SJCRH30 (cell line): ENCODE measurements around the gene SSU72. TPM values are rescaled to one million over a fixed set of nuclear protein-coding genes. Genes with fewer than 3 reads are reported as not detected.
A peak's percentile ranks its signal among the peaks of the same experiment; 100 is the strongest.

Source experiments
- DNase-seq, 2 experiments: peaks; one replicate each; pipeline ENCODE4 v3.0.0-alpha.2; 2015 to 2020
- H3K27ac ChIP-seq: fragments of 250-450 bp; sonication (Bioruptor Pico); 2 replicates; pipeline ENCODE4 v1.5.1; 2020; ENCODE audit warnings: mild to moderate bottlenecking, moderate library complexity
- H3K27me3 ChIP-seq: fragments of 250-450 bp; sonication (Bioruptor Pico); 2 replicates; pipeline ENCODE4 v1.5.1; 2020; ENCODE audit warnings: mild to moderate bottlenecking, moderate library complexity
- H3K36me3 ChIP-seq: fragments of 250-450 bp; sonication (Bioruptor Pico); 2 replicates; pipeline ENCODE4 v1.5.1; 2020; ENCODE audit warnings: mild to moderate bottlenecking, moderate library complexity
- H3K4me1 ChIP-seq: fragments of 250-450 bp; sonication (Bioruptor Pico); 2 replicates; pipeline ENCODE4 v1.5.1; 2020; ENCODE audit warnings: mild to moderate bottlenecking, moderate library complexity
- H3K4me3 ChIP-seq: fragments of 250-450 bp; sonication (Bioruptor Pico); 2 replicates; pipeline ENCODE4 v1.5.1; 2020; ENCODE audit warnings: mild to moderate bottlenecking, moderate library complexity
- H3K9me3 ChIP-seq: fragments of 250-450 bp; sonication (Bioruptor Pico); replicated peaks from 2 replicates; pipeline ENCODE4 v1.5.1; 2020; ENCODE audit warnings: mild to moderate bottlenecking, moderate library complexity
- total RNA-seq: library from RNA; depleted of rRNA; stranded (reverse); fragments of >200 nt; shearing (Covaris generic); gene quantifications from 2 replicates; pipeline ENCODE4 v1.2.3, GENCODE V29; 2014

Gene SSU72
- total RNA-seq, 1 experiment from 2014 or later, result 267 TPM

DNA sequence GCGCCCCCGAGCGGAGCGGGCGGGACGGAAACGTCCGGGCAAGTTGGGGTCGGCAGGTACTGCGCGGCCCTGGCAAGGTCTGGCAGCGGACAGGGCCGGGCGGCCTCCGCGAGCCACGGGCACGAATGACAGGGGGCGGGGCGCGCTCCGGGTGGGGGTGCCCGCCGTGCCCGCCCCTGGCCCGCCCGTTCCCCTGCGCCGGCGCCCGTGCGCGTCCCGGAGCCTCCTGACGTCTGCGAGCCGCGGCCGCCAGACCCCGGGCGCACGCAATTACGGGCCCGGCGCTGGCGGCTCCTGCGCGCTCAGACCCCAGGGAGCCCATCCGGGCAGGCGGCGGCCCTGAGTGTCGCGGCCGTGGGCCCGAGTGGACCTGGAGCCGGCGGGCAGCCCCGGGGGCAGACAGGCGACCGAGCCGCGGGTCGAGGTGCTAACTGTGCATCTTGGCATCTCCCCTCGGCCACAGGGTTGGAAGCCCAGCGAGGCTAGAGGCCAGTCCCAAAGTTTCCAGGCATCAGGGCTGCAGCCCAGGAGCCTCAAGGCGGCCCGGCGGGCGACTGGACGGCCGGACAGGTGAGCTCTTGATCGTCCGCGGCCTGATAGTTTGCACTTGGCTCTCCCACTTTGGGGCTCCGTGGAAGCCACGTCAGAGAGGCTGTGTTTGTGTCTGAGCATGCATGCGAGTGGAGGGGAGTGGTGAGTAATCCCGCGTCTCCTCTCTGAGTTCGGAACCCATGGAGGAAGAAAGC is 41.6 kb upstream of the SSU72 start:
- peak in 1 of 2 experiments; percentile 36 for DNase-seq

DNA sequence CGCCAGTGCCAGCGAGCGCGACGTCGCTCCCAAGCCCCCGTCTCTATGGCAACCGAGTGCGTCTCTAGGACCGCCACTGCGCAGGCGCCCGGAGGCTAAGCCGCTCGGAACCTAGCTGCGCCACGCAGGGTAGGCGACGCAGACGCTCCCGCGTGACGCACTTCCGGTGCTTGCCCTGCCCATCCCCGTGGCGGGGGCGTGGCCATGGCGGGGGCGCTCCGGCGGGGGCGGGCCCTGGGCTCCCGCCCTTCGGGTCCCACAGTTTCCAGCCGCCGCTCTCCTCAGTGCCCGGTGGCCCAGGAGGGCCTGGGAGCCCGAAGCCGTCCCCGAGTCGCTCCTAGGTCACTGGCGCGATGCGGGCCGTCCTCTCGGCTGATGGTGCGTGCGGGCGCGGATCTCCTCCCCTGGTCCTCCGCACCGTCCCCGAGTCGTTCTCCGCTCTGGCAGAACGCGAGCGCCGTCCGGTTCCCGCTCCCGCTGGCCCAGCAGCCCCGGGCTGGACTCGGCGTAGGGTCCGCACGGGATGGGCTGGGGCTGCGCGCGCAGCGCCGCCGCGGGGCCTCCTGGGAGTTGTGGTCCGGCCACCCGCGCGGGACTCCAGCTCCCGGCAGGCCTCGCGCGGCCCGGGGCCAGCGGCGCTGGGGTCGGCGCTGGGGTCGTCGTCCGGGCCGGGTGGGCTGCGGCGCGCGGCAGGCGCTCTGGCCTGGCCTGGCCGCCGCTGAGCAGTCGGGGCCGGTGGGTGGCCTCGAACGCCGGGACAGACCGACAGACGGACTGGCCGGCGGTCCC is 40.8 kb upstream of the SSU72 start, which contains the start of gene MIB2:
TSS of gene MIB2 (plus strand) at position 245 of the 789 bp plus-strand sequence. CDS start 7,953 bp downstream, outside the sequence.
- H3K36me3 ChIP-seq, result no peaks in the 10 kb centered on the region
- no peaks in the 10 kb centered on the region for H3K27me3 ChIP-seq
- H3K9me3 ChIP-seq, result no peaks in the 10 kb centered on the region
- H3K4me1 ChIP-seq, result peaks cover 9% of the 10 kb centered on the region
- H3K27ac ChIP-seq, result peak within 1 kb of the TSS; percentile 99
- H3K4me3 ChIP-seq, result peak within 1 kb of the TSS; percentile 98
- peak; percentile 98 to 99 for DNase-seq

More for the DNA sequence above, 41.6 kb upstream of the SSU72 start:
- H3K4me1 ChIP-seq, result peaks cover 8% of the 10 kb centered on the region
- no peaks in the 10 kb centered on the region for H3K27me3 ChIP-seq
- no peak overlapping the region for H3K27ac ChIP-seq
- H3K9me3 ChIP-seq, result no peaks in the 10 kb centered on the region
- H3K4me3 ChIP-seq, result peak overlapping the region; percentile 98
- no peaks in the 10 kb centered on the region for H3K36me3 ChIP-seq

DNA sequence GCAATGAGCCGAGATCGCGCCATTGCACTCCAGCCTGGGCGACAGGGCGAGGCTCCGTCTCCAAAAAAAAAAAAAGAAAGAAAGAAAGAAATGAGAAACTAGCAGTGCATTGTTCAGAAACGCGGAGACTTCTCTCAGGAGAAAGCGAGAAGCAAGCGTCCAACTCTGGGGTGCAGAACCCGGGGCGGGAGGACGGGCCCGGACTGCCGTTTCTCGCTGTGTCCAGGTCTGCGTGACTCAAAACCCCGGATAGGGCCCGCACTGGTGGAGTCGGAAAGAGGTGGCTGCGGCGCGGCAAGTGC is 40.2 kb upstream of the SSU72 start:
- H3K27ac ChIP-seq, result peak overlapping the region; percentile 99; the same call in 1 of the 2 replicates

DNA sequence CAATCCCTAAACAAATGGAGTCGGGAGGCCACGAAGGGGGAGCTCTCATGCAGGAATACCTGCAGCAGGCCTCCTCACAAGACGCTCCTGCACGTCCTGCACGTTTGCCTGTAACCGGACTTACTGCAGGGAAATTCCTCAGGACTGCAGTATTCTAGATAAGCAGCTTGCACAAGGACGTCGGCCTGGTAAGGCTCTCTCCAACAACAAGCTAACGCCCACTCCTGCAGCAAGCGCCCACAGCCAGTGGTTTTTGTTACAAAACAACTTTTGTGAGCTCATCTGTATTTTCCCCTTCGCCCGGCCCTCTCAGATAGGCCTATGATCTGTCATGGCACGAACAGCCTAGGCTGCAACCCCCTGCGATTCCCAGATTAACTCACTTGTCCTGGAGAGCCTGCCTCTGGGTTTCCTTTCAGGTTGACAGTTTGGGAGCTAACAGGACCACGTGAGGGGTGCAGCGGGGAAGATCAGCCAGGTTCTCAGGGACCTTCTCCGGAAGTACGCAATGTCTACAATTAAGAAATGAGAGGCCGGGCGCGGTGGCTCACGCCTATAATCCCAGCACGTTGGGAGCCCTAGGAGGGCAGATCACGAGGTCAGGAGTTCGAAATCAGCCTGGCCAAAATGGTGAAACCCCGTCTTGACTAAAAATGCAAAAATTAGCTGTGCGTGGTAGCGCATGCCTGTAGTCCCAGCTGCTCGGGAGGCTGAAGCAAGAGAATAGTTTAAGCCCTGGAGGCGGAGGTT is 39.7 kb upstream of the SSU72 start:
- Histone ChIP-seq H3K27me3 (no peaks in the 10 kb centered on the region), H3K36me3 (no peaks in the 10 kb centered on the region), H3K4me1 (peaks cover 18% of the 10 kb centered on the region), H3K4me3 (peak overlapping the region; percentile 98), H3K9me3 (no peaks in the 10 kb centered on the region), H3K27ac (no peak overlapping the region)
- peak in 1 of 2 experiments; percentile 47 for DNase-seq

More for the DNA sequence above, 40.2 kb upstream of the SSU72 start:
- DNase-seq, result no peak
- Histone ChIP-seq H3K9me3 (no peaks in the 10 kb centered on the region), H3K4me3 (peak overlapping the region; percentile 98), H3K27me3 (no peaks in the 10 kb centered on the region), H3K4me1 (peaks cover 15% of the 10 kb centered on the region), H3K36me3 (no peaks in the 10 kb centered on the region)

DNA sequence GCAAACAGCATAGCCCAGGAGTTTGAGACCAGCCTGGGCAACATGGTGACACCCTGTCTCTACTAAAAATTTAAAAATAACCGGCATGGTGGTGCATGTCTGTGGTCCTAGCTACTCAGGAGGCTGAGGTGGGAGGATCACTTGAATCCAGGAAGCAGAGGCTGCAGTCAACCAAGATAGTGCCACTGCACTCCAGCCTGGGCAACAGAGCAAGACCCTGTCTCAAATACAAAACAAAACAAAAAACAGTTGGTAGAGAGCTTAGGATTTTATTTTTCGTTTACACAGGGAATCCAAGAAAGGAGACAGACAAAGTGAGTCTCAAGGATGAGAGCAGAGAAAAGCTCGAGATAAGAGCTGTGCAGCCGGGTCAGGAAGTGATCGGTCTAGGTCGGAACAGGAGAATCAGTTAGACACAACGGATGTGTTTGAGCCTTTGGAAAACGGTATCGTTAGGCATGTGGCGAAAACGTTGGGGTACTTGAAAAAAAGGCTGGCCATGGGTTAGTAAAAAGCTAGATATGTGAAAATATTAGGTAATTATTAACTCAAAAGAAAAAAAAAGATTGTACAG is 38.9 kb upstream of the SSU72 start:
- Histone ChIP-seq H3K27ac (no peak overlapping the region), H3K9me3 (no peaks in the 10 kb centered on the region), H3K36me3 (no peaks in the 10 kb centered on the region), H3K4me3 (no peak overlapping the region; the same call in 1 of the 2 replicates), H3K4me1 (peaks cover 18% of the 10 kb centered on the region), H3K27me3 (no peaks in the 10 kb centered on the region)
- no peak for DNase-seq

DNA sequence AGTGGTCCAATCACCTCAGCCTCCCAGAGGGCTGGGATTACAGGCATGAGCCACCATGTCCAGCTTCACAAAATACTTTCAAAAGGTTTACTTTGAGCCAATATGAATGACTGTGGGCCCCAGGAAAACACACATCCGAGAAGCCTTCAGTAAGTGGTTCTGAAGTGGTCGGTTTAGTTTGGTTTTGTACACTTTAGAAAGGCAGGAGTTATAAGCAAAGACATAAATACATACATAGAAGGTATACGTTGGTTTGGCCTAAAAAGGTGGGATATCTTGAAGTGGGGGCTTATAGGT is 37.4 kb upstream of the SSU72 start:
- Histone ChIP-seq H3K27ac (no peak overlapping the region), H3K4me1 (peaks cover 18% of the 10 kb centered on the region), H3K36me3 (no peaks in the 10 kb centered on the region), H3K27me3 (no peaks in the 10 kb centered on the region), H3K9me3 (no peaks in the 10 kb centered on the region), H3K4me3 (no peak overlapping the region)
- DNase-seq, result no peak

DNA sequence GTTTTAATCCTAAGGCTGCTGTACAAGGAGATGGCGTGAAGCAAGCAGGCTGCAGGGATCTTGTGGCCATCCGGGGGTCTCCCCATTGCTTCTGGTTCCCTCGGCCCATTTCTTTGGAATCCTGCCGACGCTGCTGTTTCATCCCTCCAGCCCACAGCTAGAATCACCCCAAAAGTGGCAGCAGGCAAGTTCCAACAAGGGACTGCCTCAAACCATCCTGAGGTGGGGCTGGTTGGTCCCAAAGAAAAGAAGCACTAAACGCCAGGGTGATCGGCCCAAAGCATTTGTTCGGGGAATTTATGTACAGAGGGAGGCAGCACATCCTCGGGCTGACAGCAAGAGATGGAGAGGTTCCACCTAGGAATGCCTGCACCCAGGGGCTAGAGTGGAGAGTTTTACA is 36.1 kb upstream of the SSU72 start:
- DNase-seq, result no peak
- Histone ChIP-seq H3K36me3 (no peaks in the 10 kb centered on the region), H3K27me3 (no peaks in the 10 kb centered on the region), H3K27ac (no peak overlapping the region), H3K4me3 (no peak overlapping the region), H3K9me3 (no peaks in the 10 kb centered on the region), H3K4me1 (peaks cover 14% of the 10 kb centered on the region)

DNA sequence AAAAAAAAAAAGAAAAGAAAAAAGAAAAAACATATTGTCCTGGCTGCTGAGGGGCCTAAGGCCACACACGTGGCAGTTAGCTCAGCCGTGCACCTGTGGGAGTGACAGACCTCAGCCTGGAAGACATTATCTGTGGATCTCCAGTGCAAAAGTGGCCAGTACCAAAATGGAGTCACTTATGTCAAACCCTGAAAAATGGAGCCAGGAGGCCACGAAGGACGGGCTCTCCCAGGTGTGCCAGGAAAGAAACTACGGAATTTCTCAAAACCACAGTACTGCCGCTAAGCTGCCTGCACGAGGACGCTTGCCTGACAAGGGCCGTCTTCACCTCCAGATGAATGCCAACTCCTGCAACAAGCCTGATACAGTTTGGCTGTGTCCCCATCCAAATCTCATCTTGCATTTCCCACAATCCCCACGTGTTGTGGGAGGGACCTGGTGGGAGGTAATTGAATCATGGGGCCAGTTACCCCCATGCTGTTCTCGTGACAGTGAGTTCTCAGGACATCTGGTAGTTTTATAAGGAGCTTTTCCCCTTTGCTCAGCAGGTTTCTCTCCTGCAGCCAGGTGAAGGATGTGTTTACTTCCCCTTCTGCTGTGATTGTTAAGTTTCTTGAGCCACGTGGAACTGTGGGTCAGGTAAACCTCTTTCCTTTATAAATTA is 35.3 kb upstream of the SSU72 start:
- peak in 1 of 2 experiments; percentile 70 for DNase-seq
- Histone ChIP-seq H3K27ac (no peak overlapping the region), H3K9me3 (no peaks in the 10 kb centered on the region), H3K36me3 (no peaks in the 10 kb centered on the region), H3K4me3 (no peak overlapping the region), H3K27me3 (no peaks in the 10 kb centered on the region), H3K4me1 (peaks cover 14% of the 10 kb centered on the region)

DNA sequence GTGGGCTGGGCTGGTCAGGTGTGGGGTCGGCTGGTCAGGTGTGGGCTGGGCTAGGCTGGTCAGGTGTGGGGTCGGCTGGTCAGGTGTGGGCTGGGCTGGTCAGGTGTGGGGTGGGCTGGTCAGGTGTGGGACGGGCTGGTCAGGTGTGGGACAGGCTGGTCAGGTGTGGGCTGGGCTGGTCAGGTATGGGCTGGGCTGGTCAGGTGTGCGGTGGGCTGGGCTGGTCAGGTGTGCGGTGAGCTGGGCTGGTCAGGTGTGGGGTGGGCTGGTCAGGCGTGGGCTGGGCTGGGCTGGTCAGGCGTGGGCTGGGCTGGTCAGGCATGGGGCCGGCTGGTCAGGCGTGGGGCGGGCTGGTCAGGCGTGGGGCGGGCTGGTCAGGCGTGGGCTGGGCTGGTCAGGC is 31.6 kb upstream of the SSU72 start:
- no peak for DNase-seq
- H3K9me3 ChIP-seq, result no peaks in the 10 kb centered on the region

DNA sequence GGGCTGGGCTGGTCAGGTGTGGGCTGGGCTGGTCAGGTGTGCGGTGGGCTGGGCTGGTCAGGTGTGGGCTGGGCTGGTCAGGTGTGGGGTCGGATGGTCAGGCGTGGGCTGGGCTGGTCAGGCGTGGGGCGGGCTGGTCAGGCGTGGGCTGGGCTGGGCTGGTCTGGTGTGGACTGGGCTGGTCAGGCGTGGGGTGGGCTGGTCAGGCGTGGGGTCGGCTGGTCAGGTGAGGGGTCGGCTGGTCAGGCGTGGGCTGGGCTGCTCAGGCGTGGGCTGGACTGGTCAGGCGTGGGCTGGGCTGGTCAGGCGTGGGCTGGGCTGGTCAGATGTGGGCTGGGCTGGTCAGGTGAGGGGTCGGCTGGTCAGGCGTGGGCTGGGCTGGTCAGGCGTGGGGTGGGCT is 31.1 kb upstream of the SSU72 start:
- H3K9me3 ChIP-seq, result no peaks in the 10 kb centered on the region
- H3K36me3 ChIP-seq, result no peaks in the 10 kb centered on the region
- DNase-seq, result no peak

More for the DNA sequence above, 31.6 kb upstream of the SSU72 start:
- peaks cover 26% of the 10 kb centered on the region for H3K27me3 ChIP-seq
- H3K4me3 ChIP-seq, result no peak overlapping the region
- H3K27ac ChIP-seq, result no peak overlapping the region
- peaks cover 19% of the 10 kb centered on the region; the same call in 1 of the 2 replicates for H3K4me1 ChIP-seq
- H3K36me3 ChIP-seq, result no peaks in the 10 kb centered on the region

DNA sequence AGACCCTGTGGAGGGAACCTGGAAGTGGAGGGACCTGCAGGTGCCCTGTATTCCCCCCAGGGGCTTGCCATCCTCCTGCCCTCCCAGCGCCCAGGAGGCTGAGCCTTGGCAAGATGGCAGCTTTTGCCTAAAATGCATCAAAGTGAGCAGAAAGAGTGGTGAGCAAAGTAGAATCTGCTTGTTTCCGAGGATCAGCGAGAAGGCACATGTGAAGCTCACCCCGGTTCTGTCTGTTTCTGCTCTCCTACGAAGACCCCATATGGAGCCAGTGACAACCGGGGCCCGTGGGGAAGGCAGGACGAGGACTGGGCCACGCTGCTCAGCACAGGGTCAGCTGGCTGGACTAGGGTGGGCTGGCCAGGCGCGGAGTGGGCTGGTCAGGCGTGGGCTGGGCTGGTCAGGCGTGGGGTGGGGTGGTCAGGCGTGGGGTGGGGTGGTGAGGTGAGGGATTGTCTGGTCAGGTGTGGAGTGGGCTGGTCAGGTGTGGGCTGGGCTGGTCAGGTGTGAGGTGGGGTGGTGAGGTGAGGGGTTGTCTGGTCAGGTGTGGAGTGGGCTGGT is 30.4 kb upstream of the SSU72 start:
- no peak for DNase-seq

More for the DNA sequence above, 31.1 kb upstream of the SSU72 start:
- Histone ChIP-seq H3K27me3 (peaks cover 31% of the 10 kb centered on the region), H3K4me1 (peaks cover 19% of the 10 kb centered on the region; the same call in 1 of the 2 replicates), H3K4me3 (no peak overlapping the region), H3K27ac (no peak overlapping the region)

DNA sequence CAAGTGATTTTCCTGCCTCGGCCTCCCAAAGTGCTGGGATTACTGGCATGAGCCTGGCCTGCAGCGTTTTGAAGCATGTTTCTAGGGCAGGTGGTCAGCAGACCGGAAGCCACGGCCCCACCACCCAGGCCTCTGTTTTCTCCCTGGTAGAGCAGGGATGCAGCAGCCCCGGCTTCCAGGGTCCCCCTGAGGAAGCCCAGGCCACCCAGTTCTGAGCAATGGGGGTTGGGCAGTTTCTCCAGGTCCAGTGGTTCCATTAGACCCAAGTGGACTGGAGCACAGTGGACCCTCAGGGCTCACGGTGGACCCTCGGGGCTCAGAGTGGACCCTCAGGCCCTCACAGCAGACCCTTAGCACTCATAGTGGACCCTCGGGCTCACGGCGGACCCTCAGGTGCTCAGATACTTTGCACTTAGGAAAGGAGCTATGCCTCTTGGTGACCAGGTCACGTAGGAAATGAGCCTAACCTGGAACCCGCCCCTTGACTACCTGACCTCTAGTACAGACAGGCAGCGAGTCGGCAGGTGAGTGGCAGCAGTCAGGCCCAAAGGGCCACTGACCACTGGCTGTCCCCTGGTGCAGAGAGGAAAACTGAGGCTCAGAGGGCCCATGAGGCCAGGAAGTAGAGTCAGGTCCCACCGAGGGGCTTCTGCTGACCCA is 29.8 kb upstream of the SSU72 start:
- H3K27me3 ChIP-seq, result peaks cover 36% of the 10 kb centered on the region
- H3K4me1 ChIP-seq, result peaks cover 9% of the 10 kb centered on the region; the same call in 1 of the 2 replicates
- DNase-seq, result no peak
- H3K27ac ChIP-seq, result no peak overlapping the region
- H3K9me3 ChIP-seq, result no peaks in the 10 kb centered on the region
- no peak overlapping the region for H3K4me3 ChIP-seq
- no peaks in the 10 kb centered on the region for H3K36me3 ChIP-seq

More for the DNA sequence above, 30.4 kb upstream of the SSU72 start:
- peaks cover 36% of the 10 kb centered on the region for H3K27me3 ChIP-seq
- H3K4me3 ChIP-seq, result no peak overlapping the region
- no peaks in the 10 kb centered on the region for H3K9me3 ChIP-seq
- no peak overlapping the region for H3K27ac ChIP-seq
- H3K4me1 ChIP-seq, result peaks cover 14% of the 10 kb centered on the region; the same call in 1 of the 2 replicates
- H3K36me3 ChIP-seq, result no peaks in the 10 kb centered on the region

DNA sequence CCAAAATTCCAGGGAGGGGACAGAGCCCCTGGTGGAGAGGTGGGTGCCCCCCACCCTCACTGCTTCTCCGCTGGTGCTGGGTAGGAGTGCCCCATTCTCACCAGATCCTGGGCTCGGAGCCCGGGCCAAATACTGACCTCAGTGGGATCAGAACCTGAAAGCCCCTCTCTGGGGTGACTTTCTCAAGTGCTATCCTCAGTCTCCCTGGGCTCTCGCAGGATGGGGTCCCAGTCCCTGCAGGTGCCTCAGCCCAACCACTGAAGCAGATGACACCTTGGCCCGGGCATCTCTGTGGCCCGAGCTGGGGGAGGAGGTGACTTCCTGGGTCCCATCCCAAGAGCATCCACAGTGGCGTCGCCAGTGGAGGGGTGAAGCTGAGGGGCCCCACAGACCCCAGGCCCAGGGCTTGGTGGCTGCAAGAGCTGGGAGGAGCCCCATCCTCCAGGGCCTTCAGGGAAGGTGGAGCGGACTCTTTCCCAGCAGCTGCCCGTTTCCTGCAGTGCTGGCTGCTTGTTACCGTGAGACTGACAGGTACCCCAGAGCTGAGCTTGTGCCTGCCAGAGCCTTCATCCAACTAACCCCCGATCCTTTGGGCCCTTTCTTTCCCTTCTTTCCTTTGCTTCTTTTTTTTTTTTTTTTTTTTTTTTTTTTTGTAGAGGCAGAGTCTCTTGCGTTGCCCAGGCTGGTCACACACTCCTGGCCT is 29.2 kb upstream of the SSU72 start:
- Histone ChIP-seq H3K36me3 (no peaks in the 10 kb centered on the region), H3K4me1 (peaks cover 9% of the 10 kb centered on the region; the same call in 1 of the 2 replicates), H3K27ac (no peak overlapping the region), H3K4me3 (no peak overlapping the region), H3K27me3 (peaks cover 38% of the 10 kb centered on the region), H3K9me3 (no peaks in the 10 kb centered on the region)
- DNase-seq, result peak in 1 of 2 experiments; percentile 48
